DMS153 (cell line): ENCODE data around the gene KPNA6.
A peak's percentile ranks its signal among the peaks of the same experiment; 100 is the strongest.

ENCODE experiments used
- DNase-seq: peaks from one replicate; lab custom pipeline; 2025; lab: John Stamatoyannopoulos, UW

KPNA6 gene

GRCh38 chr1:32216566-32216965 lies 108.7 kb downstream of the KPNA6 start:
- no peak for DNase-seq

GRCh38 chr1:32219022-32219421 lies 111.2 kb downstream of the KPNA6 start:
- DNase-seq, result no peak

- no peak for DNase-seq
Measured at GRCh38 chr1:32220746-32221580, 113.1 kb downstream of the KPNA6 start.

- no peak for DNase-seq
Measured at GRCh38 chr1:32221581-32221979, 113.7 kb downstream of the KPNA6 start.

- DNase-seq, result peak; percentile 94
Measured at GRCh38 chr1:32221980-32222755, 114.3 kb downstream of the KPNA6 start, which contains the start of the genes EIF3I and TMEM234. TSS of gene EIF3I (plus strand) at chr1:32222407. CDS start at chr1:32222442, 35 bp downstream. TSS of gene TMEM234 (minus strand) at chr1:32222353. CDS start at chr1:32222322, 31 bp downstream.

- no peak for DNase-seq
Measured at GRCh38 chr1:32223683-32224082, 115.8 kb downstream of the KPNA6 start.

GRCh38 chr1:32224285-32224684 lies 116.4 kb downstream of the KPNA6 start:
- DNase-seq, result no peak
